CD14-positive monocyte (primary cell): ENCODE data around the gene KCNJ11. TPM values are rescaled to one million over a fixed set of nuclear protein-coding genes. Genes with fewer than 3 reads are reported as not detected.

Source experiments
- DNase-seq, 3 donors: peaks; one replicate each; pipeline ENCODE4 v3.0.0-alpha.2; 2011 to 2022
- H2AFZ ChIP-seq: 2 replicates; pipeline ENCODE4 v1.6.0; 2012; ENCODE audit warnings: mild to moderate bottlenecking, low read depth, low read length, inconsistent platforms; ENCODE audit not compliant: insufficient read depth, poor library complexity, severe bottlenecking
- H3K27ac ChIP-seq, 2 donors: 1 replicate in 1 of 2; 2 replicates in 1 of 2; pipeline ENCODE4 v1.5.1; 2012 to 2013; ENCODE audit warnings: low read length in 2 of 2, control low read depth in 1 of 2, inconsistent platforms in 1 of 2, low read depth in 1 of 2, mild to moderate bottlenecking in 1 of 2
- H3K27me3 ChIP-seq, 2 donors: one replicate each; pipeline versions ENCODE4 v1.6.0 to v1.6.1; 2011 to 2013; ENCODE audit warnings: low read length in 2 of 2; ENCODE audit not compliant: control insufficient read depth in 2 of 2, insufficient read depth in 2 of 2
- H3K36me3 ChIP-seq, 2 donors: replicated peaks in 1 of 2; 1 replicate in 1 of 2; 2 replicates in 1 of 2; pipeline versions ENCODE4 v1.5.1 to v1.6.1; 2012 to 2013; ENCODE audit warnings: low read length in 2 of 2, control low read depth in 1 of 2, inconsistent platforms in 1 of 2, mild to moderate bottlenecking in 1 of 2; ENCODE audit not compliant: insufficient read depth in 2 of 2, control insufficient read depth in 1 of 2
- H3K4me1 ChIP-seq, 2 donors: 1 replicate in 1 of 2; 2 replicates in 1 of 2; pipeline versions ENCODE4 v1.5.1 to v1.6.1; 2012 to 2013; ENCODE audit warnings: low read length in 2 of 2, control low read depth in 1 of 2, inconsistent platforms in 1 of 2, mild to moderate bottlenecking in 1 of 2, moderate library complexity in 1 of 2; ENCODE audit not compliant: insufficient read depth in 2 of 2, control insufficient read depth in 1 of 2
- H3K4me2 ChIP-seq: replicated peaks from 2 replicates; pipeline ENCODE3; 2012; ENCODE audit warnings: low read length, moderate library complexity, mild to moderate bottlenecking; ENCODE audit not compliant: poor library complexity, severe bottlenecking; ENCODE audit errors: extremely low read depth
- H3K4me3 ChIP-seq, 3 experiments: fragments of 200-600 bp in 1 of 3; sonication (generic) in 1 of 3; replicated peaks in 1 of 3; 1 replicate in 2 of 3; 2 replicates in 1 of 3; pipeline ENCODE4 v1.5.1; 2011 to 2013; ENCODE audit warnings: low read length in 3 of 3, mild to moderate bottlenecking in 3 of 3, control low read depth in 2 of 3, low read depth in 2 of 3, inconsistent platforms in 1 of 3, moderate library complexity in 1 of 3
- H3K79me2 ChIP-seq: 2 replicates; pipeline ENCODE4 v1.6.0; 2012; ENCODE audit warnings: mild to moderate bottlenecking, control low read depth, inconsistent platforms, low read length, moderate library complexity; ENCODE audit not compliant: insufficient read depth
- H3K9ac ChIP-seq: 2 replicates; pipeline ENCODE4 v1.6.0; 2017; ENCODE audit warnings: low read length, mild to moderate bottlenecking; ENCODE audit not compliant: insufficient read depth, poor library complexity, severe bottlenecking
- H3K9me3 ChIP-seq, 2 donors: replicated peaks in 1 of 2; 1 replicate in 1 of 2; 2 replicates in 1 of 2; pipeline versions ENCODE4 v1.5.1 to v1.6.1; 2012 to 2013; ENCODE audit warnings: low read length in 2 of 2, control low read depth in 1 of 2; ENCODE audit not compliant: control insufficient read depth in 1 of 2, insufficient read depth in 1 of 2
- H4K20me1 ChIP-seq: 2 replicates; pipeline ENCODE4 v1.6.0; 2012; ENCODE audit warnings: mild to moderate bottlenecking, low read length, control low read depth, moderate library complexity; ENCODE audit not compliant: insufficient read depth
- H3K27ac Mint-ChIP-seq, 7 donors: one replicate each; pipeline ENCODE4 v1.8.0; 2020; ENCODE audit warnings: mild to moderate bottlenecking in 7 of 7, mixed read lengths in 7 of 7, moderate library complexity in 6 of 7, inconsistent platforms in 2 of 7
- H3K27me3 Mint-ChIP-seq, 3 donors: one replicate each; pipeline ENCODE4 v1.8.0; 2021 to 2022; ENCODE audit warnings: low read depth in 3 of 3, mild to moderate bottlenecking in 3 of 3, mixed read lengths in 3 of 3, moderate library complexity in 3 of 3, inconsistent platforms in 1 of 3
- H3K36me3 Mint-ChIP-seq, 2 donors: one replicate each; pipeline ENCODE4 v1.8.0; 2020; ENCODE audit warnings: mixed read lengths in 2 of 2, inconsistent platforms in 1 of 2, mild to moderate bottlenecking in 1 of 2
- H3K4me1 Mint-ChIP-seq: one replicate; pipeline ENCODE4 v1.8.0; 2020; ENCODE audit warnings: mild to moderate bottlenecking, mixed read lengths
- H3K4me3 Mint-ChIP-seq, 2 donors: one replicate each; pipeline ENCODE4 v1.8.0; 2020; ENCODE audit warnings: mild to moderate bottlenecking in 2 of 2, mixed read lengths in 2 of 2, moderate library complexity in 1 of 2
- H3K9me3 Mint-ChIP-seq, 7 donors: one replicate each; pipeline ENCODE4 v1.8.0; 2020 to 2022; ENCODE audit warnings: mixed read lengths in 7 of 7, mild to moderate bottlenecking in 6 of 7, moderate library complexity in 6 of 7, inconsistent platforms in 2 of 7
- CTCF ChIP-seq: fragments of 200-600 bp; IDR thresholded peaks from one replicate; pipeline ENCODE4 v1.8.0; 2022; ENCODE audit warnings: antibody characterized with exemption, mild to moderate bottlenecking
- WGBS: methylation state at CpG from one replicate; pipeline ENCODE4 v1.1.5; 2013; ENCODE audit warnings: missing lambda C conversion rate; ENCODE audit not compliant: insufficient coverage; 5-methylcytosine and 5-hydroxymethylcytosine counted together
- intact Hi-C, 2 donors: fragments of 100-400 bp; cut with micrococcal nuclease; formaldehyde crosslinking; loops; one replicate each; pipeline versions ENCODE4 v1.15.0 to v1.15.1; 2023
- polyA plus RNA-seq, 3 donors: library from polyadenylated mRNA; depleted of rRNA in 1 of 3; unstranded in 2 of 3; stranded (reverse) in 1 of 3; fragments of 300-500 nt in 2 of 3; fragments of >200 nt in 1 of 3; fragmentation: Illumina TruSeq in 2 of 3; gene quantifications; 1 replicate in 2 of 3; 2 replicates in 1 of 3; pipeline ENCODE4 v1.2.3, GENCODE V29; 2012 to 2021

Gene KCNJ11
- polyA plus RNA-seq, 3 donors, result 0.09 TPM; not detected in 2

DNA sequence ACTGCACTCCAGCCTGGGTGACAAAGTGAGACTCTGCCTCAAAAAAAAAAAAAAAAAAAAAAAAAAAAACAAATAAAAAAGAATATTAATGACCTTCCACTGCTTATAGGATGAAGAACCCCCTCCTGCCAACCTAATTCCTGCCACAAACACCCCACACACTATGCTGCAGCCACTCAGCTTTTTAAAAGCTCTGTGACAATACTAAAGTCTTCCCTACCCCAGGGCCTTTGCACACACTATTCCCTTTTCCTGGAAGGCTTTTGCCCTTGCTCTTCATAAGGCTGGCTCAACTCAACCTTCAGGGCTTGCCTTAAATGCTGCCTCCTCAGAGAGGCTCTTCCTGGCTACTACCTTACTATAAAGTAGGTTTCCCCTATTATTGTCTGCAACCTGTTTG is 10.8 kb upstream of the KCNJ11 start:
- Histone ChIP-seq H3K27ac (no peak overlapping the region), H3K4me2 (no peak overlapping the region), H2AFZ (no peak overlapping the region), H3K9me3 (no peaks in the 10 kb centered on the region), H3K9ac (no peak overlapping the region), H4K20me1 (no peaks in the 10 kb centered on the region), H3K27me3 (no peaks in the 10 kb centered on the region), H3K79me2 (no peaks in the 10 kb centered on the region), H3K4me3 (no peak overlapping the region), H3K36me3 (no peaks in the 10 kb centered on the region), H3K4me1 (no peaks in the 10 kb centered on the region)
- TF ChIP-seq CTCF, result no peak
- no peak overlapping the region for H3K4me3 Mint-ChIP-seq
- no peak for DNase-seq
- peaks cover 0 to 1% (median 0%) of the 10 kb centered on the region in 7 donors for H3K9me3 Mint-ChIP-seq
- intact Hi-C loops, result no loop called here
- no peaks in the 10 kb centered on the region for H3K4me1 Mint-ChIP-seq
- H3K36me3 Mint-ChIP-seq, result no peaks in the 10 kb centered on the region
- peaks cover 0 to 3% (median 0%) of the 10 kb centered on the region in 3 donors for H3K27me3 Mint-ChIP-seq
- H3K27ac Mint-ChIP-seq, result no peak overlapping the region

DNA sequence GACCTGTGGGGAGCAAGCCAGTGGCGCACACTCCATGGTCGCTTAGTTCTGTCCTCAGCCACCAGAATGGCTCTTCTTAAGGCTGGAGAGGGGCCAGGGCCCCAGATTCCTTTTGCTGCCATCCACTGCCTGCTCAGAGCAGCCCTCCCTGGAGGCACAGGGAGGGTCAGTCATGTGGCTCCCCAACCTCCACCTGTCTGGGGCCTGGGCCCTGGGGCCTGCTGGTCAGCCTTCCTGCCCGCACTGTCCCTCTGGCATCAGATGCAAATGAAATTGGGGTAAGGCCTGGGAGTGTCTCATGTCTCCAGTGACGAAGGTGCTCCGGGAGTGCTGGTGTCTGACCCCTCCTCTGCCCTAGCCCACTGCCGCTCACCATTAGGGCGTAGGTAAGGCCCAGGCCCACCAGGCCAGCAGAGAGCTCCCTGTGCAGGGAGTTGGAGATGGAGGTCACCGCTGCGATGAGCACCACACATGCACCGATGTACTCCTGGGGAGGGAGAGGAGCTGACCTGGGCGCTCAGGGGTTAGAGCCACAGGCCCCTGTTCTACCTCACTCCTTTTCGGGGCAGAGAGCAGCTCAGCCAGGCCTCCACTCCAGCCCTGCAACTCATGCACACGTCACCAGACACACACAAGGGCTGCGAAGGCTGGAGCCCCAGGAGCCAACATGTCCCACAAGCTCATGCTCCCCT is 9.0 kb upstream of the KCNJ11 start:
- Histone ChIP-seq H3K36me3 (no peaks in the 10 kb centered on the region), H3K4me2 (no peak overlapping the region), H3K27me3 (no peaks in the 10 kb centered on the region), H4K20me1 (no peaks in the 10 kb centered on the region), H3K4me1 (no peaks in the 10 kb centered on the region), H2AFZ (no peak overlapping the region), H3K27ac (no peak overlapping the region), H3K9ac (no peak overlapping the region), H3K4me3 (no peak overlapping the region), H3K9me3 (no peaks in the 10 kb centered on the region), H3K79me2 (no peaks in the 10 kb centered on the region)
- intact Hi-C loops, result no loop called here
- 98% methylated on average over 12 of the region's 14 CpGs for WGBS
- no peak for TF ChIP-seq CTCF
- Mint-ChIP-seq H3K4me1 (no peaks in the 10 kb centered on the region), H3K27ac (no peak overlapping the region), H3K27me3 (peaks cover 0 to 2% (median 0%) of the 10 kb centered on the region in 3 donors), H3K9me3 (peaks cover 0 to 1% (median 0%) of the 10 kb centered on the region in 7 donors), H3K4me3 (no peak overlapping the region), H3K36me3 (no peaks in the 10 kb centered on the region)
- DNase-seq, result no peak
